ENCODE data around the gene FBXO11.

- TF ChIP-seq EZH2 (IDR thresholded peaks at IDR 0.05) = no peak
- TF ChIP-seq CTCF (IDR thresholded peaks at IDR 0.05) = no peak
- TF ChIP-seq EZH2phosphoT487 (IDR thresholded peaks at IDR 0.05) = no peak
These were observed 15.5 kb downstream of the FBXO11 start for GRCh38 chr2:47890711-47891368.
